ENCODE results near the gene KLHL33.
A peak's percentile ranks its signal among the peaks of the same experiment; 100 is the strongest.
"Not testable (repeated sequence)": the region's sequence is repeated elsewhere in the genome, so short reads cannot be mapped to it uniquely, and the experiment has no call there.

Gene KLHL33

DNA sequence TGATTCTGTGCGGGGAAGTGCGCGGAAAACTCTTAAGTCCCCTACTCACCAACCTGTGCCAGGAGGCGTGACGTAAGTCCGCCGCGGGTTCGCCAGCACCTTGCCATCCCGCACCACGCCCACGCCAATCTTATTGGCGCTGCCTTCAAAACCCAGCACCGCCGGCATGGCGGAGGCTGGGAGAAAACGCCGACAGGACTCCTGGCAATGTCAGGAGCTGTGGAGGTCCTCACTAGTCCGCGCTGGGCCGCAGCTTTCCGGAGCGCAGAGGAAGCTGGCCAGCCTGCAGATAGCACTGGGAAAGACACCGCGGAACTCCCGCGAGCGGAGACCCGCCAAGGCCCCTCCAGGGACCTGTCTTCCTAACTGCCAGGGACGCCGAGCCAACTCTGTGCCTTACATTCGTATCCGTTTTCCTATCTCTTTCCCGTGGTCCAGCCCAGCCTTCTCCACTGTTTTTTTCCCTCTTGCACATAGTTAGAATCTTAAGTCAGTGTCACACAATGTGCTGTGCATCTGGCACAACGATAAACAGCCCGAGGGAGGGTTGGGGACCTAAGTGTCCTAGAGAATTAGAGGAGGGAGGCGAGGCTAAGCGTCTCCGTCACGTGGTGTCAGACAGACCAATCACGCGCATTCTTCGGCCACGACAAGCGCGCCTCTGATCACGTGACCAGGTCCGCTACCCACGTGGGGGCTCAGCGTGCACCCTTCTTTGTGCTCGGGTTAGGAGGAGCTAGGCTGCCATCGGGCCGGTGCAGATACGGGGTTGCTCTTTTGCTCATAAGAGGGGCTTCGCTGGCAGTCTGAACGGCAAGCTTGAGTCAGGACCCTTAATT is 18.8 kb upstream of the KLHL33 start, which contains the start of the genes APEX1 and OSGEP:
TSS of gene APEX1 (plus strand) at position 711 of the 839 bp plus-strand sequence. CDS start 420 bp downstream, outside the sequence.
TSS of gene OSGEP (minus strand) at position 297 of the 839 bp plus-strand sequence. CDS start at position 168, 129 bp downstream.
- DNase-seq (ENCODE audit: extremely low read depth in 1 of 2, low read depth in 1 of 2): peak; percentile 93 to 97

DNA sequence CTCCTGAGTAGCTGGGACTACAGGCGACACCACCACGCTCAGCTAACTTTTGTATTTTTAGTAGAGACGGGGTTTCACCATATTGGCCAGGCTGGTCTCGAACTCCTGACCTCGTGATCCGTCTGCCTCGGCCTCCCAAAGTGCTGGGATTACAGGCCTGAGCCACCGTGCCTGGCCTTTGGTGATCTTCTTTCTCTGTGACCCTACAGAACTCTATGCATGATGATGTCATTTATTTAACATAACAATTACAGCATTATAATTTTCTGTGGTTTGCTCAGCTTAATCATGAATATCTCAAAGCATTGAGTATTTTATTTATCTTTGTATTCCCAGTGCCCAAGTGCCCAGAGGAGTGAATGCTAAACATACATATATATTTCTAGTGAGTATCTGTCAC is 16.9 kb upstream of the KLHL33 start:
- not testable (repeated sequence) for DNase-seq (ENCODE audit: extremely low read depth in 1 of 2, low read depth in 1 of 2)

DNA sequence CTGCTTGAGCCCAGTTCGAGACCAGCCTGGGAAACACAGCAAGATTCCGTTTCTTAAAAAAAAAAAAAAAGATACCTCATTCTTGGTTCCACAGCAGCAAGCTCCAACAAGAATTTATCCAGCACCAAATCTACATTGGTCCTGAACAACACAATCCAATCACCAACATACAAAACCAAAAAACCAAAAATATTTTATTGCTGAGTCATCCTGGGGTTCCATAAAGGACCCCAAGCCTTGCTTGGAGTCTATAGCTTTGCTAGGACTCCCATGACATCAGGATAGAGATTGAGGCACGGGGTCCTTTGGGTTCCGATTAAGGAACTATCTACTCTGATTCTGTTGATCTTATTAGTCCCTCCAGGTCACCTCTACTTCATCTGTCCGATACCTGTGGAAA is 10.9 kb upstream of the KLHL33 start:
- DNase-seq (ENCODE audit: extremely low read depth in 1 of 2, low read depth in 1 of 2): no peak

DNA sequence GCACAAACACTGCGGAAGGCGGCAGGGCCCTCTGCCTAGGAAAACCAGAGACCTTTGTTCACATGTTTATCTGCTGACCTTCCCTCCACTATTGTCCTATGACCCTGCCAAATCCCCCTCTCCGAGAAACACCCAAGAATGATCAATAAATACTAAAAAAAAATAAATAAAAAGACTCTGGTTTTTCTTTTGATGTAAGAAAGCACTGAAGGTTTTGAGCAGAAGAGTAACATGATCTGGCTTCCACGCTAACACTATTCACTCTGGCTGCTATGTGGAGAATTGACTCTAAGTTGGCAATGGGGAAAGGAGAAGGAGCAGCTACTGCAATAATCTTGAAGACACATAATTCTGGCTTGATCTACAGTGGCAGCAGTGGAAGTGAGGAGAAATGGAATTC is 7.7 kb upstream of the KLHL33 start:
- DNase-seq (ENCODE audit: extremely low read depth in 1 of 2, low read depth in 1 of 2): not testable (repeated sequence)

DNA sequence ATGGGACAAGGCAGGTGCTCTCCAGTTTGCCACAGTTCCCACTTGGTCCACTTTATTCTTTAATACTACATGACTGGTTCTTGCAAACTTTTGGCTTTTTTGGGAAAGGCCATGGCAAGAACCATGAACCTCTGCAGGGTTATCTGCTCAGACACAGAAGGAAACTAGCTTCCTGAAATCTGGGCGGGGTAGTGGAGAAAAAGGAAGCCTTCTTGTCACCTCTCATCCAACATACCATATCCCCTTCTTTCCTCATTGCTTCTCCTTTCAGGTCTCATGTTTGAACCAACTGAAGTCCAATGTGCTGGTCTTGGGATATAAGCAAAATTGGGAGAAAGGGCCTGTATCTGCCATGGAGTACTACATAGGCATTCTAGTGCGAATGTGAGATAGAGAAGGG is 5.5 kb upstream of the KLHL33 start:
- no peak for DNase-seq (ENCODE audit: extremely low read depth in 1 of 2, low read depth in 1 of 2)

DNA sequence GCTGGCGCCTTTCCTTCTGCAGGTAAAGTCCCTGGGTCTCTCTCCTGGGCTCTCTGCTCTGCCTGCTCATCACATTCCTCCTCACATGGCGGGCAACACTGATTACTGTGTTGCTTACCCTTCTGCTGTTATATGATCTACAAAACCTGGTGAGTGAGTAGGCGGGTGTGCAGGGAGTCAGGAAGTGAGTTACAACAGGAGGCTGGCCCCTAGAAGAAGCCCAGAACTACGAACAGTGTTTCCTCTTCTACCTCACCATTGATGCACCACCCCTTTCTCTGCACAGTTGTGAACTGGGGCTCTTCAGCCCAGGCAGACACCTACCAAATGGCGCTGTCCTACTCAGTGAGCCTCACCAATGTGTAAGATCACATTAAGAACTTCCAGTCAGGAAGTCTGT is 4.9 kb upstream of the KLHL33 start:
- no peak for DNase-seq (ENCODE audit: extremely low read depth in 1 of 2, low read depth in 1 of 2)

DNA sequence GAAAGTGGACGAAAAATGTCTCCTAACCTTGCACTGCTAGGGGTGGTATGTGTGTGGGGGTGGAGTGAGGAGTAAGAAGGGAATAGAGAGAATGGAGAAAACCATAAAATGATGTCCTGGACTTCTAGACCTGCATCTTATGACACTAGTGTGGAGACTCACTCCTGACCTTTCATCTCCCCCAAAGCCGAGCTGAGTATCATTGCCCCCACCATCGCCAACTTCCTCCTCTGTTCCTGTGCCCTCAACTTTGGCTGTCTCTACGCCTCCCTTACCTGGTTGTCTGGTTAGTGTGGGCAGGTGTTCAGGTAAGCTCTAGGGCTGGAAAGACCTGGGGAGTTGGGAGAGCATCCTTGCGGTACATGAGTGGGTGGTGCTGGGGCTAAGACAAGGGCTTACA is 4.5 kb upstream of the KLHL33 start:
- no peak for DNase-seq (ENCODE audit: extremely low read depth in 1 of 2, low read depth in 1 of 2)

DNA sequence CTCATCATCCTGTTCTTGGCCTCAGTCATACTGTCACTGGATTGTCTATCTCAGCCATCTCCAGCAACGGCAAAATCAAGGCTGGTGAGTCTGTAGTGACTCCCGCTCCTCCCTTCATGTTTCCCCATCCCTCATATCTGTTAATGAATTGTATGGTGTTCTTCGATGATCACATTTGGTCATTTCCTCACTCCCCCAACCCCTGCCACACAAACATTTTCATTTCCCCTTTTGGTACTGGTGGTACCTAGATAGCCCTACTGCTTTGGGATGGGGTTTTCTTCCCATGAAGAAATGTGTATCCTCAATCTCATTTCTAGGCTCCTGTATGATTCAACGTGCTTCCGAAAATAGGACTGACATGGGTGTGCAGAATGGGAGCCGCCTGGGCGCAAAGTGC is 2.7 kb upstream of the KLHL33 start:
- DNase-seq (ENCODE audit: extremely low read depth in 1 of 2, low read depth in 1 of 2): no peak

DNA sequence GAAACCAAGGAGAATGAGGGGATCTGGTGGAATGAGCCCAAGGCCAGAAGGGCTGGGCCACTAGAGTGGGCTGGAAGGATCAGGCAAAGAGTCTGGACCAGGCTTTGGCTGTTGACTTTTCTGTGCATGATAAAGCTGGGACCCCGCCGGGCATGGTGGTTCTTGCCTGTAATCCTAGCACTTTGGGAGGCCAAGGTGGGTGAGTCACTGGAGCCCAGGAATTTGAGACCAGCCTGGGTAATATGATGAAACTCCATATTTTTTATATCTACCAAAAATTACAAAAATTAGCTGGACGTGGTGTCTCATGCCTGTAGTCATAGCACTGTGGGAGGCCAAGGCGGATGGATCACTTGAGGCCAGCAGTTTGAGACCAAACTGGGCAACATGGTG is 393 bp upstream of the KLHL33 start:
- no peak for DNase-seq (ENCODE audit: extremely low read depth in 1 of 2, low read depth in 1 of 2)

DNA sequence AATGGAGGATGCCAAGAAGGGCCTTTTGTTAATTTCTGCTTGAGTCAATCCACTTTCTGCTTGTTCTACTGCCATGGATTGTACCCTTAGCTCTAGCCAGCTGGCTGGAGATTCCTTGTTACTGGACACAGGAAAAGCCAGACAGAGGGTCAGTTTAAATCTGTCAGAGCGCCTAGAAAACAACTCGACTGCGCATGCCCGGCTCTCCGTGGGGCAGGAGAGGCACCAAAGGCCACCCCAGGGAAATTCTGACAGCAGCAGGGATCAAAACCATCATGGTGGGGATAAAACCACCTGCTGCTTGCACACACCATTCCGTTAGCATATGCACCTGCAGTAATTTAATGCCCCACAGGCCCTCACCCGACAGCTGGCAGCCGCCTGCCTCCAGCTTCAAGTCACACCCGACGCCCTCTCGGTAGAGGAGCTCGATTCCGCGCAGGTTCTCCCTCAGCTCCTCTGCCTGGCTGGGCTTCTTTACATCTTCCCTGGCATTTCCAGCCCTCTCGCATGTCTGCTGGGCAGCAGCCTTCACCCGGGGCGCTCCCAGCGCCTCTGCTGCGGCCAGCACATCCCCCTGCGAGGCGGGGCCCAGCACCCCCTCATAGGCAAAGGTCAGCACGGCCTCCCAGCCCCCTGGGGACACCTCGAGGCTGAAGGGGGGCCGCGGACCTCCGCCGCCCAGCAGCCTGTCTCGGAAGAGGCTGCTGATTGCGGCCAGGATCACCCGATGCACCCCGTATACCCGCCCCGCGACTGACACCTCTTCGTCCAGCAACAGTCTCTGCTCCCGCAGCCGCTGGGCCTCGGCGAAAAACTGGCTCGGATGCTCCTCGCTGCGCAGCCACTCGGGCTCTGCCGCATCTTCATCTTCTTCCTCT is 1.0 kb downstream of the KLHL33 start:
- DNase-seq (ENCODE audit: extremely low read depth in 1 of 2, low read depth in 1 of 2): no peak

DNA sequence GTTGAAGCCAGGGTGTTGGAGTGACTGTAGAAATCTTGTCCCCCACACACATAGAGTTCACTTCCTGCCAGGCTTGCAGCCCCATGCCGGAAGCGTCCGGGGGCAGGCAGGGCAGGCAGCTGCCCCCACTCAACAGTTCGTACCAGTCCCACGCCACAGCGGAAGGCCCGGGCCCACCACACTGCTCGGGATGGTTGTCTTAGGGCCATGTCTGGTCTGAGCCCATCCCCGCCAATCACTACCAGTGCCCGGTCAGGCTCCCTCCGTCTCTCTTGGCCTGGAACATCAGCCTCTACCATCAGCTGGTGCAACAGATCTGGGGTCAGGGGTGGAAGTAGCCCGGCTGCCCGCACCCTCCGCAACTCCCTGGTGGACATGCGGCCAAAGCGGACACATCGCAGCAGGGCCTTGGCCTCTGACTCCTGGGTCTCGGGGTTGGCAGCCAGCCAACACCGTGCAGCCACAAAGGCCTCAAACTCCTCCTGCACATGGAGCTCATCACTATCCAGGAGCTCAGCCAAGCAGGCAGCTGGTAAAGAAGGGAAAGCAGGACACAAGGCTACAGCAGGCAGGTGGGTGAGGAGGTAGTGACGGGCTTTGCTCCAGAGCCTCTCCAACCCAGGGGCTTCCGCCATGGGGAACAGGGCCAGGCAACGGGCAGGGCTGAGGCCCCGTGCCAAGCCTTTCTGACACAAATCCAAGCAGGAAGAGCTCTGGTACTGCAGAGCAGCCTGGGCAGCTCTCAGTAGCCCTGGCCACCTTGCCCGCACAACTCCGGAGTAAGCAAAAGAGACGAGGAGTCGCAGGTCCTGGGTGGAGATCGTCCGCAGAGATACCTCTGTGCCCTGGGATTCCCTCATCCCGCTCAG is 5.9 kb downstream of the KLHL33 start:
- no peak for DNase-seq (ENCODE audit: extremely low read depth in 1 of 2, low read depth in 1 of 2)

DNA sequence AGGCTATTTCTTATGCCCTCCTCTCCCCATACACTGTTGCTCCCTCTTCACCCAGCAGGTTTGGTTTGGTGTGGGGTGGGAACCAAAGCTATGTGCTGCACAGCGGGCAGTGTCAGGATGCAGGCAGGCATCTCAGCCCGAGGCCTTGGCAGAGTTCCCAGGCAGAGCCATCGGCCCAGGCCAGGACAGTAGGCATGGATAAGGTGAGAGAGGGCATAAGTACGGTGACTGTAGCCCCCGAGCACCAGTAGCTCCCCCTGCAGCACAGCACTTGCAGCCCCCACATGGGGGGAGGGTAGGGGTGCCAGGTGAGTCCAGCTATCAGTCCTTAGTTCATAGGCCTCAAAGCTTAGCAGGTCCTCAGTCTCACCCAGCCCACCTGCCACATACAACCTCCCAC is 7.2 kb downstream of the KLHL33 start:
- DNase-seq (ENCODE audit: extremely low read depth in 1 of 2, low read depth in 1 of 2): no peak

DNA sequence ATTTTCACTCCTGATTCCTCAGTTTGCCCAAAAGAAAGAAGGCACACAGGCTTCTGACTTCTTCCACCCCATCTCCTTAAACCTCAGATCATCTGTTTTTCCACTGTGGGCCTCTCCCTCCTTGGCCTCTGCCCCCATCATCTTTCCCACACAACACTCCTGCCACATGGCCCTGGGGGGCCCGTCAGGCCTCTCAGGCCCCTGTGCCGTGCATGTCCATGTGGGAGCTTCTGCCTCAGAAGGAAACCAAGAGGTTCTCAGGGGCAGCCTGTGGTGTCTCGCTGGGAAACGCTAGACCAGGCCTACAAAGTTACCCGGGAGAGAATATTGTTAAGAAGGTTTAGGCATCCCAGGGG is 8.0 kb downstream of the KLHL33 start:
- no peak for DNase-seq (ENCODE audit: extremely low read depth in 1 of 2, low read depth in 1 of 2)

DNA sequence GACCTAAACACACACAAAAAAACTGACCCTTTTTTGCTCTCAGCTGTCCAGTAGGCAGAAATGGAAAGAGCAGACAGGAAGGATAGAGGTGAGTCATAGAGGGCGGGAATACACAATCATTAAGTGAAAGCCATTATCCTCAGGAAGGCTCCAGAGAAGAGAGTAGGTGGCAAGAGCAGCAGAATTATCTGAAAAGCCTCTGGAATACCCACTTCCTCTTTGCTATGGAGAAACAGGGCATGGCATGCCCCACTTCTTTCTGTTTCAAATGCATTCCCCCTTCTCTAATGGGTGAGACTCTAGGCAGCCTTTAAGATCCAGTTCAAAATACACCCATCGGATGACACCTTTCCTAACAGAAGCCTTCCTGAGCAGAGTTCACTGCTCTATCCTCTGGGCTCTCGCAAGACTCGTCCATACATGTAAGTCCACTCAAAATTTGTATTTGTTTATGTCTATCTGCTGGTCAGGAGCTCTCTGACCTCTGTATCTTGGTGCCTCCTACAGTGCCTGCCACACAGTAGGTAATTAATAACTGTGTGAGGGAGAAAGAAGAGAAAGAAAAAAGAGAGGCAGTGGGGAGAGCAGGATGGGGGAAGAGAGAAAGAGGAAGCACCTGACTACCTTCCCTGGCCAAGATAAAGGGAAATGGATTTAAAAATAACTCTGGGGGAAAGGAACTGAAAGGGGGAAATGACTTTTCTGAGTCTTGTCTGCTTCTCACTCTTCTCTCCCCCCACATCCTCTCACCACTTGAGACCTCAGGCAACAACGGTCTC is 8.5 kb downstream of the KLHL33 start:
- no peak for DNase-seq (ENCODE audit: extremely low read depth in 1 of 2, low read depth in 1 of 2)

DNA sequence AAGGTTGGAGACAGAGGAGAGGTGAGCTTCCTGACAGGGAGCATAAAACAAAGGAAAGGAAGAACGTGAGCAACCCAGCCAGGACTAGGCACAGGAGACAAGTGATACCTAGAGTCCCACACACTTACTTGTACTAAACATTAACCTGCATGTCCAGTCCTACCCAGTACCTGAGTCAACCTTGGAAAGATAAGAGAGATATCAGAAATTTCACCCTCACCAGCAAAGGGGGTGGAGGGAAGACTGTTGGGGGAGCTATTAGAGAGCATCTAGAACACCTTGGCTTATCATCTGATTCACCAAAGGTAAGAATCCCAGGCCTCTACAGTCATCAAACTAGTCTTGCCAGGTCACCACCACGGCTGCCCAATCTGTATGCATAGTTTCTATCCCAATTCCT is 11.1 kb downstream of the KLHL33 start:
- no peak for DNase-seq (ENCODE audit: extremely low read depth in 1 of 2, low read depth in 1 of 2)

DNA sequence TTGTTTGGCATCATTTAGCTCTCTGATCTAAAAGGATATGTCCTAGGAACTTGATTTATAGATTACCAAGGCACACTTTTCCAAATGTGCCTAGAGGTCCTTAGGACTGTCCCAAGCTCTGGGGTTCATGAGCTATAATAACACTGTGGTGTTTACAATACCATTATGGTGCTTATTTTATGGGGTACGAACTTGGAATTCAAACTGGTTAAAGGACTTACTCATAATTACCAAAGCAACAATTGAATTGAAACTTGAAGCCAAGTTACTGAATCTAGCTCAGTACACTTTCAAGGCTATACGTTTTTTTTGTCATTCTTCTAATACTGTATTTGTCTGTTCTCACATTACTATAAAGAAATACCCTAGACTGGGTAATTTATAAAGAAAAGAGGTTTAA is 13.1 kb downstream of the KLHL33 start:
- DNase-seq (ENCODE audit: extremely low read depth in 1 of 2, low read depth in 1 of 2): no peak

DNA sequence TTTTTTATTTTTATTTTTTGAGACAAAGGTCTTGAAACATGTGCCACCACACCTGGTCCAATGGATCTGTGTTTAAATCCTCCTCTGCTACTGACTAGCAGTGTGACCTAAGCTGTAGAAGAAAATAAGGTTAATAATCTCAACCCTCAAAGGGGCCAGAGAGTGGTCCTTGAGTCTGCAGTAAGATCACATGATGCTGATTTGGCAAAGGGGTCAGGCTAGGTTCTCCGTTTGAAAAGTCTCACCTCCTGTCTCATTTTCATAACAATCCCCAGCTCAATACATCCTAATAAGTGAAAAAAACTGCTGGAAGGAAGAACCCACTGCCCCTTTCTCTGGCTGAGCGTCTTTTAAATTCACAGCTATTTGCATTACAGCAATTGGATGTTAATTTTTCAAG is 14.7 kb downstream of the KLHL33 start:
- DNase-seq (ENCODE audit: extremely low read depth in 1 of 2, low read depth in 1 of 2): no peak

DNA sequence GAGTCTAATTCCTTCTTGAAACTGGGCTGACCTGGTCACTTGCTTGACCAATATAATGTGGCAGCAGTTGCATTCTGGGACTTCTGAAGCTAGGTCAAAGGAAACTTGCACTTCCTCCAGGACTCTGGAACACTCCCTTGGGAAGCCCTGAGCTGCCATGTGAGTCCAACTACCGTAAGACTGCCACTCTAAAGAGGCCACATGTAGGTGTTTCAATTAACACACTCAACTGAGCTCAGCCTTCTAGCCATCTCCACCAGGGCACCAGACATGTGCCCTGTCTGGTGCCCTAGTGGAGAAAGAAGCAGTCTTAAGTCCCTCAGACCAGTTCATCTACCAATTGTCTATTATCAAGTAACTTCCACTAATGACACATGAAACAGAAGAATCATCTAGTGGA is 16.5 kb downstream of the KLHL33 start:
- DNase-seq (ENCODE audit: extremely low read depth in 1 of 2, low read depth in 1 of 2): no peak

DNA sequence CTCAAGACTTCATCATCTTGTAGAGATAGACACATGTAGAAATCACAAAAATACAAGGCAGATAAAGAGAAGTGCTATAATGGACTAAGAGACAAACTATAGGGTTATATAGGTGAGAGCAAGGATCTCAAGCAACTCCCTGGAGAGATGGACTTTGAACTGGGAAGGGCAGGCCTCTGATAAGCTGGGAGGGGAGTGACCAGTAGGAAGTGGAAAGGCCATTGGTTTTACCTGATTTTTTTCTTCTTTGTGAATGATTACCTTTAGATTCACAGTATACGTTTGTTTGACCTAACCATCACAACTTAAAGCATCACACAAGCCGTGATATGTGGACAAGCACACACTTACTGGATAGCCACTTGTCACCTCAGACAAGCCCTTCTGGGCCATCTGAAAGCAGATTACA is 17.5 kb downstream of the KLHL33 start:
- DNase-seq (ENCODE audit: extremely low read depth in 1 of 2, low read depth in 1 of 2): no peak

All from activated CD8-positive, alpha-beta memory T cell treated with anti-CD3 and anti-CD28 coated beads for 1 hour (primary cell).